ENCODE measurements around the gene TMBIM4.
A peak's percentile ranks its signal among the peaks of the same experiment; 100 is the strongest.
"Not testable (repeated sequence)": the region's sequence is repeated elsewhere in the genome, so short reads cannot be mapped to it uniquely, and the experiment has no call there.

The TMBIM4 gene

GRCh38 chr12:66190519-66191370, 20.9 kb upstream of the TMBIM4 start:
- no peak for TF ChIP-seq CTCF (IDR thresholded peaks at IDR 0.05; ENCODE audit: low read depth, low read length, missing control alignments)
- H3K4me3 ChIP-seq (ENCODE audit: low read depth, low read length), result no peak overlapping the region

GRCh38 chr12:66189889-66190288, 20.1 kb upstream of the TMBIM4 start:
- no peak overlapping the region for H3K4me3 ChIP-seq (ENCODE audit: low read depth, low read length)
- no peak for TF ChIP-seq CTCF (IDR thresholded peaks at IDR 0.05; ENCODE audit: low read depth, low read length, missing control alignments)
- DNase-seq (ENCODE audit: low read depth), result no peak

More at GRCh38 chr12:66190519-66191370, 20.9 kb upstream of the TMBIM4 start:
- DNase-seq (ENCODE audit: low read depth), result no peak

GRCh38 chr12:66189486-66189843, 19.7 kb upstream of the TMBIM4 start:
- H3K4me3 ChIP-seq (ENCODE audit: low read depth, low read length), result peak overlapping the region; percentile 44; the same call in 1 of the 2 replicates
- DNase-seq (ENCODE audit: low read depth), result no peak
- no peak for TF ChIP-seq CTCF (IDR thresholded peaks at IDR 0.05; ENCODE audit: low read depth, low read length, missing control alignments)

- peak within 1 kb of the TSS; percentile 44 for H3K4me3 ChIP-seq (ENCODE audit: low read depth, low read length)
- DNase-seq (ENCODE audit: low read depth), result no peak
- no peak for TF ChIP-seq CTCF (IDR thresholded peaks at IDR 0.05; ENCODE audit: low read depth, low read length, missing control alignments)
Observed at GRCh38 chr12:66188584-66189485, 19.0 kb upstream of the TMBIM4 start, which contains the start of gene IRAK3. TSS of gene IRAK3 (plus strand) at chr12:66189214. CDS start at chr12:66189300, 86 bp downstream.

- no peak for DNase-seq (ENCODE audit: low read depth)
- no peak for TF ChIP-seq CTCF (IDR thresholded peaks at IDR 0.05; ENCODE audit: low read depth, low read length, missing control alignments)
- H3K4me3 ChIP-seq (ENCODE audit: low read depth, low read length), result no peak overlapping the region
Observed at GRCh38 chr12:66187821-66188220, 18.0 kb upstream of the TMBIM4 start.

GRCh38 chr12:66187036-66187435, 17.2 kb upstream of the TMBIM4 start:
- no peak overlapping the region for H3K4me3 ChIP-seq (ENCODE audit: low read depth, low read length)
- DNase-seq (ENCODE audit: low read depth), result no peak
- TF ChIP-seq CTCF (IDR thresholded peaks at IDR 0.05; ENCODE audit: low read depth, low read length, missing control alignments), result no peak

GRCh38 chr12:66184822-66185221, 15.0 kb upstream of the TMBIM4 start:
- DNase-seq (ENCODE audit: low read depth); H3K4me3 ChIP-seq (ENCODE audit: low read depth, low read length): not testable (repeated sequence)

All from GM12864 (cell line).